OCI-LY1 (cell line): Measurements from ENCODE around the gene NOP16.

Source experiments
- H2AFZ ChIP-seq: fragments of 200-600 bp; sonication (generic), shearing (Covaris generic); 2 replicates; pipeline ENCODE4 v1.6.0; 2014; ENCODE audit warnings: antibody characterized with exemption, mild to moderate bottlenecking, low read length
- H3F3A ChIP-seq: fragments of 200-600 bp; sonication (generic), shearing (Covaris generic); 2 replicates; pipeline ENCODE4 v1.6.0; 2014; ENCODE audit warnings: mild to moderate bottlenecking, antibody characterized with exemption, low read length, moderate library complexity; ENCODE audit not compliant: insufficient read depth
- H3K27ac ChIP-seq: fragments of 200-600 bp; sonication (generic); 2 replicates; pipeline ENCODE4 v1.5.1; 2014; ENCODE audit warnings: low read length, mixed run types, mild to moderate bottlenecking, low read depth; ENCODE audit not compliant: poor library complexity, severe bottlenecking
- H3K27me3 ChIP-seq: fragments of 200-600 bp; sonication (generic); 2 replicates; pipeline ENCODE4 v1.6.0; 2014; ENCODE audit warnings: antibody characterized with exemption, mild to moderate bottlenecking, low read length, moderate library complexity; ENCODE audit not compliant: insufficient read depth
- H3K36me3 ChIP-seq: fragments of 200-600 bp; sonication (generic); 2 replicates; pipeline ENCODE4 v1.6.1; 2014; ENCODE audit warnings: mild to moderate bottlenecking, antibody characterized with exemption, low read length, moderate library complexity, mixed read lengths; ENCODE audit not compliant: insufficient read depth
- H3K4me1 ChIP-seq: fragments of 200-600 bp; sonication (generic); 2 replicates; pipeline ENCODE4 v1.5.1; 2014; ENCODE audit warnings: mild to moderate bottlenecking, low read length, moderate library complexity; ENCODE audit not compliant: insufficient read depth, severe bottlenecking
- H3K4me2 ChIP-seq: fragments of 200-600 bp; sonication (generic), shearing (Covaris generic); 2 replicates; pipeline ENCODE4 v1.6.1; 2014; ENCODE audit warnings: low read length
- H3K4me3 ChIP-seq: fragments of 200-600 bp; sonication (generic); 2 replicates; pipeline ENCODE4 v1.5.1; 2014; ENCODE audit warnings: low read length, low read depth, mild to moderate bottlenecking, mixed read lengths; ENCODE audit not compliant: poor library complexity, severe bottlenecking
- H3K79me2 ChIP-seq: fragments of 200-600 bp; shearing (Covaris generic); 2 replicates; pipeline ENCODE4 v1.6.1; 2016; ENCODE audit warnings: mixed run types, low read length, mixed read lengths; ENCODE audit not compliant: insufficient read depth
- H3K9ac ChIP-seq: fragments of 200-600 bp; sonication (generic), shearing (Covaris generic); 2 replicates; pipeline ENCODE4 v1.6.1; 2014; ENCODE audit warnings: mild to moderate bottlenecking, low read length, mixed read lengths
- H3K9me2 ChIP-seq: fragments of 200-600 bp; sonication (generic), shearing (Covaris generic); 2 replicates; pipeline ENCODE4 v1.6.1; 2014; ENCODE audit warnings: low read depth, mild to moderate bottlenecking, low read length, mixed read lengths
- H3K9me3 ChIP-seq: fragments of 200-600 bp; shearing (Covaris generic); 2 replicates; pipeline ENCODE4 v1.6.1; 2014; ENCODE audit warnings: low read length, mixed read lengths
- H4K20me1 ChIP-seq: fragments of 200-600 bp; sonication (generic), shearing (Covaris generic); 2 replicates; pipeline ENCODE4 v1.6.0; 2016; ENCODE audit warnings: mild to moderate bottlenecking, low read length; ENCODE audit not compliant: insufficient read depth
- EZH2 ChIP-seq: fragments of 200-600 bp; sonication (generic), shearing (Covaris generic); IDR thresholded peaks from 2 replicates; pipeline ENCODE4 v1.8.0; 2017; ENCODE audit warnings: borderline replicate concordance, mixed run types, mild to moderate bottlenecking, antibody characterized with exemption, low read length, moderate library complexity, mixed read lengths
- TF ChIP-seq, protein P1 (sequence below): fragments of 200-600 bp; sonication (generic), shearing (Covaris generic); IDR thresholded peaks from 2 replicates; pipeline ENCODE4 v1.5.1; 2017; ENCODE audit warnings: mild to moderate bottlenecking, antibody characterized with exemption, low read length, moderate library complexity, mixed read lengths

Gene NOP16

DNA sequence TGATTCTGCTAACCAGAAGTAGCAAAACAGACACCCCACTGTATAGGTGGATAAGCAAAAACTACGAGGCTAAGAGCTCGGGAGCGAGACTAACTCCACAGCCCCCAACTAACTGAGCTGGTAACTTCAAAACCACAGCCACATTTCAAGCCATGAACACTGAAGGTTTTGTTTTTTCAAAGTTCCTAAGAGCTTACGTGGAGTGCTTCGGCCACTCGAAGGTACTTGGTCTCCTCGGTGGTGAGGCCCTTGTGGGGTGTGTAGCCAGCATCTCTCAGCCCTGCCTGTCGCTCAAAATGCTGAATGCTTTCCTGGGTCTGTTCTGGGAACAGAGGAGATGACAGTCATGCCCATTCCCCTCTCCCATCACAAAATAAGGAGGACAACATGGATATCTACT lies 38.0 kb downstream of the NOP16 start:
- H3F3A ChIP-seq, result no peaks in the 10 kb centered on the region
- no peaks in the 10 kb centered on the region for H3K9me3 ChIP-seq
- H3K4me1 ChIP-seq, result no peaks in the 10 kb centered on the region
- no peaks in the 10 kb centered on the region for H4K20me1 ChIP-seq
- 0 out of 2 replicates have a peak, but pooled peaks cover 6% of the 10 kb centered on the region for H3K79me2 ChIP-seq
- H3K27me3 ChIP-seq, result no peaks in the 10 kb centered on the region
- H2AFZ ChIP-seq, result no peak overlapping the region
- H3K4me2 ChIP-seq, result no peak overlapping the region
- TF ChIP-seq, protein P1, sequence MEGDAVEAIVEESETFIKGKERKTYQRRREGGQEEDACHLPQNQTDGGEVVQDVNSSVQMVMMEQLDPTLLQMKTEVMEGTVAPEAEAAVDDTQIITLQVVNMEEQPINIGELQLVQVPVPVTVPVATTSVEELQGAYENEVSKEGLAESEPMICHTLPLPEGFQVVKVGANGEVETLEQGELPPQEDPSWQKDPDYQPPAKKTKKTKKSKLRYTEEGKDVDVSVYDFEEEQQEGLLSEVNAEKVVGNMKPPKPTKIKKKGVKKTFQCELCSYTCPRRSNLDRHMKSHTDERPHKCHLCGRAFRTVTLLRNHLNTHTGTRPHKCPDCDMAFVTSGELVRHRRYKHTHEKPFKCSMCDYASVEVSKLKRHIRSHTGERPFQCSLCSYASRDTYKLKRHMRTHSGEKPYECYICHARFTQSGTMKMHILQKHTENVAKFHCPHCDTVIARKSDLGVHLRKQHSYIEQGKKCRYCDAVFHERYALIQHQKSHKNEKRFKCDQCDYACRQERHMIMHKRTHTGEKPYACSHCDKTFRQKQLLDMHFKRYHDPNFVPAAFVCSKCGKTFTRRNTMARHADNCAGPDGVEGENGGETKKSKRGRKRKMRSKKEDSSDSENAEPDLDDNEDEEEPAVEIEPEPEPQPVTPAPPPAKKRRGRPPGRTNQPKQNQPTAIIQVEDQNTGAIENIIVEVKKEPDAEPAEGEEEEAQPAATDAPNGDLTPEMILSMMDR, result no peak
- TF ChIP-seq EZH2, result no peak
- no peak overlapping the region for H3K9ac ChIP-seq
- H3K27ac ChIP-seq, result no peak overlapping the region
- peaks cover 92% of the 10 kb centered on the region for H3K36me3 ChIP-seq
- no peak overlapping the region for H3K4me3 ChIP-seq
- H3K9me2 ChIP-seq, result no peaks in the 10 kb centered on the region

DNA sequence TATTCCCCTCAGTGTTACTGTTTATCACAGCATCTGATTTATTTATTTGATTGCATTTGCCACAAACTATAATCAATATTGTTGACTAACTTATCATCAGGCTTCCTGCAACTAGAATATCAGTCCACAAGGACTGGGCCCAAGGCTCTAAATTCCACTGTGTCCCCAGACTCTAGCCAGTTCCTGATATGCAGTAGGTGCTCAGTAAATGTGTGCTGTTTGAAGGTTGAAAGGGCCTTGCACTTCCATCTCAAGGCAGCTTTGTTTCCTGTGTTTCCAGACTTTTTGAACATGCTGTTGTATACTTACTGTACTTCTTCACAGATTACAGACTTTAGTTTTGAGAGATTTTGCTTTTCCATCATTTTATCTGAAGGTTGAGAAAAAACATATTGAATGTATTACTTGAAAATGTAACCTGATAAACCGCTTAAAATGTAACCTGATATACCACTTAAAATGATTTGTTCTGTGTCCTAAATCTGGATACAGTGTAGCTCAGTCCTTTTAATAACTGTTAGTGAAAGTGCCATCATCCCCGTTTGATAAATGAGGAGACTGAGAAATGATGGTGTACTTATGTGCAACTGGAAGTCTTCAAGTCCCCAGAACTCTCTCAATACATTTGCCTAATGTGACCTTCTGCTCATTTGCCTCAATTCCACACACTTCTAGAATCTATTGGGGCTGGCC lies 45.5 kb downstream of the NOP16 start:
- no peak overlapping the region for H3K27ac ChIP-seq
- H3K4me3 ChIP-seq, result no peak overlapping the region
- no peak overlapping the region for H2AFZ ChIP-seq
- TF ChIP-seq, protein P1, result no peak
- TF ChIP-seq EZH2, result no peak
- no peaks in the 10 kb centered on the region for H3K9me2 ChIP-seq
- H3F3A ChIP-seq, result no peaks in the 10 kb centered on the region
- no peaks in the 10 kb centered on the region for H3K27me3 ChIP-seq
- no peak overlapping the region for H3K9ac ChIP-seq
- H4K20me1 ChIP-seq, result no peaks in the 10 kb centered on the region
- no peaks in the 10 kb centered on the region for H3K9me3 ChIP-seq
- peaks cover 35% of the 10 kb centered on the region for H3K36me3 ChIP-seq
- H3K79me2 ChIP-seq, result no peaks in the 10 kb centered on the region
- H3K4me2 ChIP-seq, result no peak overlapping the region
- H3K4me1 ChIP-seq, result no peaks in the 10 kb centered on the region

DNA sequence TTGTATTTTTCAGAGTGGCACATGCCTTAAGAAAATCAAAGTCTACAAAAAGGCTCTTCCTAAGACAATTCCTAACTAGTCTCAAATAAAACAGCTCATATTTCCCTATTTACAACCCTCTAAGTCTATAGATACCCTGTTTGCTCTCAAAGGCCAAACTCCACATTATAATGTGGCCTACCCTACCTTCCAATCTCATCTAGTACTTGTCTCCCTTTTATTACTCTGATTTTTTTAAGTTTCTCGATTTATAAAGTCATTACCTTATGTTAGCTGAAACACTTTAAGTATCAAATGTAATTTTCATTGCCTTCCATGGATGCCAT lies 46.3 kb downstream of the NOP16 start:
- H3K27me3 ChIP-seq, result no peaks in the 10 kb centered on the region
- no peaks in the 10 kb centered on the region for H3K9me3 ChIP-seq
- no peaks in the 10 kb centered on the region for H3K4me1 ChIP-seq
- no peak overlapping the region for H2AFZ ChIP-seq
- H3K9ac ChIP-seq, result no peak overlapping the region
- no peak overlapping the region for H3K4me2 ChIP-seq
- no peaks in the 10 kb centered on the region for H4K20me1 ChIP-seq
- no peak overlapping the region for H3K27ac ChIP-seq
- H3K4me3 ChIP-seq, result no peak overlapping the region
- peaks cover 33% of the 10 kb centered on the region for H3K36me3 ChIP-seq
- TF ChIP-seq EZH2, result no peak
- TF ChIP-seq, protein P1, result no peak
- no peaks in the 10 kb centered on the region for H3K9me2 ChIP-seq
- no peaks in the 10 kb centered on the region for H3K79me2 ChIP-seq
- H3F3A ChIP-seq, result no peaks in the 10 kb centered on the region
